ENCODE data around the gene ZNF613.
A peak's percentile ranks its signal among the peaks of the same experiment; 100 is the strongest.
"Not testable (repeated sequence)": the region's sequence is repeated elsewhere in the genome, so short reads cannot be mapped to it uniquely, and the experiment has no call there.

Gene ZNF613

GRCh38 chr19:51926784-51927741 is at the start of gene ZNF613:
TSS of gene ZNF613 (plus strand) at chr19:51927472. CDS start at chr19:51936221, 8,749 bp downstream.
- DNase-seq (ENCODE audit: low read depth) = peak; percentile 74

- DNase-seq (ENCODE audit: low read depth) = no peak
Observed at GRCh38 chr19:51882518-51882917, 44.8 kb upstream of the ZNF613 start.

- no peak for DNase-seq (ENCODE audit: low read depth)
Observed at GRCh38 chr19:51884713-51885112, 42.6 kb upstream of the ZNF613 start.

GRCh38 chr19:51887522-51888498 is 39.5 kb upstream of the ZNF613 start, which contains the start of gene ZNF577:
TSS of gene ZNF577 (minus strand) at chr19:51887951. CDS start at chr19:51880382, 7,569 bp downstream.
- peak; percentile 50 for DNase-seq (ENCODE audit: low read depth)

GRCh38 chr19:51889934-51890333 is 37.3 kb upstream of the ZNF613 start:
- DNase-seq (ENCODE audit: low read depth) = no peak

- DNase-seq (ENCODE audit: low read depth) = no peak
Observed at GRCh38 chr19:51891193-51891747, 36.0 kb upstream of the ZNF613 start.

GRCh38 chr19:51901860-51902259 is 25.4 kb upstream of the ZNF613 start:
- no peak for DNase-seq (ENCODE audit: low read depth)

GRCh38 chr19:51903192-51903591 is 24.1 kb upstream of the ZNF613 start:
- DNase-seq (ENCODE audit: low read depth) = no peak

GRCh38 chr19:51904331-51905165 is 22.7 kb upstream of the ZNF613 start, which contains the start of gene ZNF649:
TSS of gene ZNF649 (minus strand) at chr19:51905017. CDS start at chr19:51900107, 4,910 bp downstream.
- DNase-seq (ENCODE audit: low read depth) = peak; percentile 78

GRCh38 chr19:51905206-51905605 is 22.1 kb upstream of the ZNF613 start:
- DNase-seq (ENCODE audit: low read depth) = no peak

GRCh38 chr19:51905639-51906038 is 21.6 kb upstream of the ZNF613 start:
- not testable (repeated sequence) for DNase-seq (ENCODE audit: low read depth)

- not testable (repeated sequence) for DNase-seq (ENCODE audit: low read depth)
Observed at GRCh38 chr19:51906108-51906507, 21.2 kb upstream of the ZNF613 start.

- DNase-seq (ENCODE audit: low read depth) = not testable (repeated sequence)
Observed at GRCh38 chr19:51907981-51908380, 19.3 kb upstream of the ZNF613 start.

GRCh38 chr19:51915324-51915867 is 11.9 kb upstream of the ZNF613 start:
- DNase-seq (ENCODE audit: low read depth) = no peak

- DNase-seq (ENCODE audit: low read depth) = no peak
Observed at GRCh38 chr19:51916167-51916566, 11.1 kb upstream of the ZNF613 start.

GRCh38 chr19:51919606-51920005 is 7.7 kb upstream of the ZNF613 start:
- no peak for DNase-seq (ENCODE audit: low read depth)

- no peak for DNase-seq (ENCODE audit: low read depth)
Observed at GRCh38 chr19:51921949-51922348, 5.3 kb upstream of the ZNF613 start.

- no peak for DNase-seq (ENCODE audit: low read depth)
Observed at GRCh38 chr19:51926426-51926783, 867 bp upstream of the ZNF613 start.

GRCh38 chr19:51927859-51928258 is 587 bp downstream of the ZNF613 start:
- DNase-seq (ENCODE audit: low read depth) = no peak

- DNase-seq (ENCODE audit: low read depth) = no peak
Observed at GRCh38 chr19:51931921-51932320, 4.6 kb downstream of the ZNF613 start.

GRCh38 chr19:51938936-51939335 is 11.7 kb downstream of the ZNF613 start:
- no peak for DNase-seq (ENCODE audit: low read depth)
